ENCODE results near the gene ENPP3. TPM values are rescaled to one million over a fixed set of nuclear protein-coding genes. Genes with fewer than 3 reads are reported as not detected.

ENPP3 gene
- total RNA-seq, 1 experiment from 2014 or later, result 0.15 TPM

DNA sequence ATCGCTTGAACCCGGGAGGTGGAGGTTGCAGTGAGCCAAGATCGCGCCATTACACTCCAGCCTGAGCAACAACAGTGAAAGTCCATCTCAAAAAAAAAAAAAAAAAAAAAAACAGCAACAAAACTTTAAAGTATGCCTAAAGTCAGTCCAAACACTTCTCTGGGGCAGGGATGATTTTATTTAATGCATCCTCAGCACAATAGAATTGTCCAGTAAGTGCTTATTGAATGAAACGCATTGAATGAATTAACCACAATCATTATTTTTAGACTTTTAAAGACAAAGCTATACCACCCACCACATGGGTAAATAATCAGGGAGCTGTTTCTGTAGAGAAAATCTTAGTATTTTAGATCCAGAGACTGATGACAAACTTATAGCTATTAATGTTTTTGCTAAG is 90.4 kb downstream of the ENPP3 start:
- H2BK5ac ChIP-seq (ENCODE audit: insufficient read length, low read length), result no peak overlapping the region

More for the DNA sequence above, 90.4 kb downstream of the ENPP3 start:
- H3K9me3 Mint-ChIP-seq, result peaks cover 7 to 8% of the 10 kb centered on the region in 2 experiments; a peak in 3 of 5 replicates
- Histone ChIP-seq H3K23ac (ENCODE audit: insufficient read length, low read depth, low read length) (no peak overlapping the region), H4K91ac (ENCODE audit: insufficient read length, low read depth, low read length) (no peak overlapping the region), H3K14ac (ENCODE audit: insufficient read depth, low read length) (no peak overlapping the region), H3K9ac (ENCODE audit: extremely low read depth, insufficient read length, low read length) (no peak overlapping the region), H3K27me3 (ENCODE audit: insufficient read depth, low read length) (no peaks in the 10 kb centered on the region; the same call in 1 of the 2 replicates), H2BK12ac (ENCODE audit: insufficient read length, low read depth, low read length) (no peak overlapping the region), H2BK20ac (ENCODE audit: low read depth, low read length, poor library complexity, severe bottlenecking) (no peak overlapping the region), H3K79me2 (ENCODE audit: insufficient read depth, low read length) (no peaks in the 10 kb centered on the region), H2BK120ac (ENCODE audit: low read depth, low read length, poor library complexity, severe bottlenecking) (no peak overlapping the region), H3K4ac (ENCODE audit: low read depth, low read length) (no peak overlapping the region), H3K4me2 (ENCODE audit: insufficient read depth, insufficient read length, low read length) (no peak overlapping the region), H3K27ac (ENCODE audit: insufficient read length, low read depth, low read length) (no peak overlapping the region), H2AFZ (ENCODE audit: low read length) (no peak overlapping the region), H2BK15ac (ENCODE audit: low read depth, low read length) (no peak overlapping the region), H4K20me1 (ENCODE audit: control insufficient read depth, insufficient read depth, insufficient read length) (no peaks in the 10 kb centered on the region), H3K18ac (ENCODE audit: insufficient read length, low read depth, low read length) (no peak overlapping the region), H4K5ac (ENCODE audit: insufficient read length, low read depth, low read length) (no peak overlapping the region), H3K79me1 (ENCODE audit: insufficient read depth, low read depth, low read length, poor library complexity, severe bottlenecking) (no peaks in the 10 kb centered on the region), H4K8ac (replicated peaks; ENCODE audit: insufficient read length, low read depth, low read length) (no peak overlapping the region), H3K4me1 (ENCODE audit: insufficient read depth, low read length) (no peaks in the 10 kb centered on the region; the same call in 1 of the 2 replicates), H3K9me3 (ENCODE audit: control insufficient read depth, low read depth, low read length) (no peaks in the 10 kb centered on the region), H2AK5ac (ENCODE audit: insufficient read length, low read length) (no peak overlapping the region), H3K23me2 (ENCODE audit: insufficient read length, low read depth, low read length, poor library complexity, severe bottlenecking) (no peaks in the 10 kb centered on the region), H3K56ac (ENCODE audit: insufficient read length, low read depth, low read length) (no peak overlapping the region), H3T11ph (ENCODE audit: low read length) (no peak overlapping the region)
- no CpG with 5 or more reads among the region's 5 CpGs for WGBS (ENCODE audit: extremely low coverage, insufficient read length, low lambda C conversion rate)
- no peaks in the 10 kb centered on the region; the same call in none of the 2 replicates for H3K27me3 Mint-ChIP-seq (ENCODE audit: low read depth)
- H3K4me3 Mint-ChIP-seq, result no peak overlapping the region
- TF ChIP-seq, protein P1, sequence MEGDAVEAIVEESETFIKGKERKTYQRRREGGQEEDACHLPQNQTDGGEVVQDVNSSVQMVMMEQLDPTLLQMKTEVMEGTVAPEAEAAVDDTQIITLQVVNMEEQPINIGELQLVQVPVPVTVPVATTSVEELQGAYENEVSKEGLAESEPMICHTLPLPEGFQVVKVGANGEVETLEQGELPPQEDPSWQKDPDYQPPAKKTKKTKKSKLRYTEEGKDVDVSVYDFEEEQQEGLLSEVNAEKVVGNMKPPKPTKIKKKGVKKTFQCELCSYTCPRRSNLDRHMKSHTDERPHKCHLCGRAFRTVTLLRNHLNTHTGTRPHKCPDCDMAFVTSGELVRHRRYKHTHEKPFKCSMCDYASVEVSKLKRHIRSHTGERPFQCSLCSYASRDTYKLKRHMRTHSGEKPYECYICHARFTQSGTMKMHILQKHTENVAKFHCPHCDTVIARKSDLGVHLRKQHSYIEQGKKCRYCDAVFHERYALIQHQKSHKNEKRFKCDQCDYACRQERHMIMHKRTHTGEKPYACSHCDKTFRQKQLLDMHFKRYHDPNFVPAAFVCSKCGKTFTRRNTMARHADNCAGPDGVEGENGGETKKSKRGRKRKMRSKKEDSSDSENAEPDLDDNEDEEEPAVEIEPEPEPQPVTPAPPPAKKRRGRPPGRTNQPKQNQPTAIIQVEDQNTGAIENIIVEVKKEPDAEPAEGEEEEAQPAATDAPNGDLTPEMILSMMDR (conservative IDR thresholded peaks at IDR 0.05), result no peak
- H3K4me1 Mint-ChIP-seq, result peaks cover 9 to 10% of the 10 kb centered on the region in 2 experiments
- peaks cover 0 to 2% (median 0%) of the 10 kb centered on the region in 3 experiments; a peak in 3 of 7 replicates for H3K36me3 Mint-ChIP-seq (ENCODE audit: insufficient read depth in 1 of 3, low read depth in 3 of 3)
- H3K27ac Mint-ChIP-seq, result no peak overlapping the region
- DNase-seq, result no peak

All from H9 (cell line).